Effector memory CD8-positive, alpha-beta T cell (primary cell): ENCODE results near the gene SMIM12.
A peak's percentile ranks its signal among the peaks of the same experiment; 100 is the strongest.

Source experiments
- ATAC-seq: fragments of 150-1000 bp; cut with Tn5 transposase; replicated peaks from 2 replicates; pipeline ENCODE4 v1.10.0; 2021; ENCODE audit warnings: mild to moderate bottlenecking, moderate library complexity
- DNase-seq, 3 experiments: peaks; one replicate each; pipeline ENCODE4 v3.0.0; 2021
- H3K27ac Mint-ChIP-seq, 2 donors: one replicate each; pipeline ENCODE4 v1.8.0; 2022; ENCODE audit warnings: mild to moderate bottlenecking in 2 of 2, mixed read lengths in 2 of 2, moderate library complexity in 2 of 2
- H3K27me3 Mint-ChIP-seq, 2 donors: one replicate each; pipeline ENCODE4 v1.8.0; 2022; ENCODE audit warnings: mixed read lengths in 2 of 2
- H3K36me3 Mint-ChIP-seq: one replicate; pipeline ENCODE4 v1.8.0; 2022; ENCODE audit warnings: mild to moderate bottlenecking, moderate library complexity, mixed read lengths; ENCODE audit not compliant: insufficient read depth
- H3K4me1 Mint-ChIP-seq, 2 donors: one replicate each; pipeline ENCODE4 v1.8.0; 2022; ENCODE audit warnings: low read depth in 2 of 2, mixed read lengths in 2 of 2
- H3K4me3 Mint-ChIP-seq, 2 donors: one replicate each; pipeline ENCODE4 v1.8.0; 2022; ENCODE audit warnings: mild to moderate bottlenecking in 2 of 2, mixed read lengths in 2 of 2, moderate library complexity in 2 of 2
- H3K9me3 Mint-ChIP-seq, 2 donors: one replicate each; pipeline ENCODE4 v1.8.0; 2022; ENCODE audit warnings: mixed read lengths in 2 of 2

Gene SMIM12

DNA sequence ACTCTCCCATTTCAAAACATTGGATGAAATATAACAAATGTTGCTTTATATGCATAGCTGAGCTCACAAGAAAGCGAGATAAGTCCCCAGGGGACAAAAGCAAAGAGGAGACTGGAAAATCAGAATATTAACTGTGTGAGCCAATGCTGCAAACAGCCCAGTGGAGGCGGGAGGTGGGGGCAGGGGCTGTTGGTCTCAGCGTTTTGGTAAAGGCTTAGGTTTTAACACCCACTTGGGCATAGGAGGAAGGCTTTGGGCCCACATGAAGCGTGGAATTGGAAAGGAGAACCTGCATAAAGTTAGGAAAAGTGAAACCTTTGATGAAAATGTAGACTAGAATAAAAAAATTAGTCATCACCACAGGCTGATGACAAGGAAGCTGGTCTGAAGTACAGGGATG, 30.2 kb upstream of the SMIM12 start:
- Mint-ChIP-seq H3K27me3 (peaks cover 47 to 56% of the 10 kb centered on the region in 2 donors), H3K27ac (no peak overlapping the region), H3K4me1 (peaks cover 4 to 5% of the 10 kb centered on the region in 2 donors), H3K36me3 (no peaks in the 10 kb centered on the region), H3K4me3 (no peak overlapping the region), H3K9me3 (peaks cover 4 to 8% of the 10 kb centered on the region in 2 donors)
- no peak for ATAC-seq
- DNase-seq = no peak

DNA sequence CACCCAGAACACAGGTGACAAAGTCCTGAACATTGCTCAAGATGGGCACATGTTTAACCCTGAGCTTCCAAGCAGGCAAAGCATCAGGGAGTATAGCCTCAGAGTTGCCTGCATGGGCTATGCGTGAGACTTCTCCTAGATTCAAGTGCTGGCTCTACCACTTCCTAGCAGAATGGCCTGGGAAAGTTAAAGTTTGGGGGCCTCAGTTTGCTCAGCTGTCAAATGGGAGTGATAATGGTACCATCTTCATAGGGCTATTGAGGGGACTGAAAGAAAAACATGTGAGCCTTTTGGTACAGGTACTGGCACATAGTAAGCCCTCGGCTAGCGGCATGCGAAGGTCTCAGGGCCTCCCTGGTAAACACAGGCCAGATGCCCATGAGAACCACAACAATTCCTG, 28.0 kb upstream of the SMIM12 start:
- Mint-ChIP-seq H3K27ac (no peak overlapping the region), H3K4me1 (peaks cover 4 to 5% of the 10 kb centered on the region in 2 donors), H3K4me3 (no peak overlapping the region), H3K27me3 (peaks cover 60 to 73% of the 10 kb centered on the region in 2 donors), H3K9me3 (peaks cover 4 to 8% of the 10 kb centered on the region in 2 donors), H3K36me3 (no peaks in the 10 kb centered on the region)
- no peak for ATAC-seq
- DNase-seq = no peak

DNA sequence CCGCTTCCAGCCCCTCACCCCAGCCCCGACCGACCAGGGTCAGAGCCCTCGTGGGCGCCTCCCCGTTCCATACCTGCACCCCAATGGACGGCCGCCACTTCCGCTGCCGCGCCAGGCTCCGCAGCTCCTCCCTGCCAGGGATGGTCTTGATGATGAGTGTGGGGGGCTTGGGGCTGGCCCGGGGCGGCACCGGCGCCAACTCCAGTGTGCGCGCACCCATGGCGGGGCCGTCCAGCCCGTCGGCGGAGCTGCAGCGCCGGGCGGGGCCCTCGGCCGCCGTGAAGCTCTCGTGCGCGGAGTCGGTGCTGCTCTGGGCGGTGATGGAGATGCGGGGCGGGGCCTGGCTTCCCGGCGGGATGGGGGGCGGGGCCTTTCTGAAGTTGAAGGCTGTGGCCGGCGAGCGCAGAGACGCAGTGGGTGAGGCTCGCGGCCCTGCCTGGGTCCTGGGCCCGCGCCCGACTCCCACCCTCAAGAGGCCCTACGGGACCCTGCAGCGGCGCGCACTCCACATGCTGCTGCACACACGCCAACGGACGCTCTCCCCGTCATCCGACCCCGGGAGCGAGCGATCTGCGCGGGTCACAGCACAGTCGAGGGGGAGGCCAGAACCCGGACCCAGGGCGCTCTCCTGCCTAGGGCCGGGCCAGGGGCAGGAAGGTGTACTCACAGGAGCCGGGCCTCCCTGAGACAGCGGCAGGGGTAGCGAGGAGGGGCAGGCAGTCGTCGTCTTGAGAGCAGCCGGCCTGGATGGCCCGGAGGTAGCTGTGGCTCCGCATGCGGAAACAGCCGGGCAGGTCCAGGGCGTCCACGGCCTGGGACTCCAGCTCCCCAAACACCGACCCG, 26.1 kb upstream of the SMIM12 start:
- peak; percentile 78 for ATAC-seq
- H3K4me1 Mint-ChIP-seq = peaks cover 4 to 5% of the 10 kb centered on the region in 2 donors
- H3K9me3 Mint-ChIP-seq = no peaks in the 10 kb centered on the region
- H3K36me3 Mint-ChIP-seq = no peaks in the 10 kb centered on the region
- no peak overlapping the region for H3K27ac Mint-ChIP-seq
- H3K4me3 Mint-ChIP-seq = peak overlapping the region; percentile 72 to 81
- peaks cover 53 to 66% of the 10 kb centered on the region in 2 donors for H3K27me3 Mint-ChIP-seq
- peak in 1 of 3 experiments; percentile 14 for DNase-seq

DNA sequence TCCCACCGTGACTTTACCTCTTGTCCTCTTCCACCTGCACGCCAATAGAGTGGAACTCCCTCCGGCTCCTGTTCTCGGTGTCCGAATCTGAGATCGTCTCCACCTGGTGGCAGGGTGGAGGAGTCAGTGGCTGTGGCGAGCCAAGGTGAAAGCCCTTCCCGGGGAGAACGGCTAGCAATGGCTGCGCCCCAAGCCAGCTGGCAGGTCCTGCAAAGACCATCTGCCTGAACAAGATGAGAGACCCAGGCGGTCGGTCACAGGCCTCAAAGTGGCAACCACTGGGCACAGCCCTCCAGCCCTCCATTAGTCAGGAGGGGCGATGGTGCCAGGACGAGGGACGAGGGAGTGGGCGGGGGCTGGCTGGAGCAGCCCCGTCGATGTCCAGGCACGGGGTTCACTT, 25.4 kb upstream of the SMIM12 start:
- Mint-ChIP-seq H3K4me3 (peak overlapping the region; percentile 72 to 81), H3K4me1 (peaks cover 4 to 5% of the 10 kb centered on the region in 2 donors), H3K27ac (no peak overlapping the region), H3K36me3 (no peaks in the 10 kb centered on the region), H3K9me3 (no peaks in the 10 kb centered on the region), H3K27me3 (peaks cover 53 to 63% of the 10 kb centered on the region in 2 donors)
- no peak for DNase-seq
- ATAC-seq = peak; percentile 9

DNA sequence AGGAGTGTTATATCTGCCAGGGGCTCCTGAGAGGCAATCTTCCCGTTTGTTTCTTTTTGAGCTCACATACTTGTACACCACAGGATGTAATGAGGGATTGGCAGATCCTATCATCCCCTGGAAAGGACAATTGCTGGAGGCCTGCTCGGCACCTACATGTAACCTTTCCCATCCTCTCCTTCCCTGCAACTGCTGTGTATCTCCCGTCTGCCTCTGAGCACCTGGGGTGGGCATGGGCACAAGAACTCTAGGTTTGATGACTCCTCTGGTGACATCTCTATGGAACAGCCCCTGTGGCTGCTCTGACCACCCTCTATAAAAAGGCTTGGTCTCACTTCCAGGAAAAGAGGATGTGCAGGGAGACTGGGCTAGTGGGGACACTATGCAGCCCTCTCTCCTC, 25.0 kb upstream of the SMIM12 start:
- peaks cover 4 to 5% of the 10 kb centered on the region in 2 donors for H3K4me1 Mint-ChIP-seq
- H3K36me3 Mint-ChIP-seq = no peaks in the 10 kb centered on the region
- DNase-seq (no peak), ATAC-seq (no peak)
- no peaks in the 10 kb centered on the region for H3K9me3 Mint-ChIP-seq
- H3K27me3 Mint-ChIP-seq = peaks cover 49 to 59% of the 10 kb centered on the region in 2 donors
- peak overlapping the region; percentile 72 to 81 for H3K4me3 Mint-ChIP-seq
- H3K27ac Mint-ChIP-seq = no peak overlapping the region

DNA sequence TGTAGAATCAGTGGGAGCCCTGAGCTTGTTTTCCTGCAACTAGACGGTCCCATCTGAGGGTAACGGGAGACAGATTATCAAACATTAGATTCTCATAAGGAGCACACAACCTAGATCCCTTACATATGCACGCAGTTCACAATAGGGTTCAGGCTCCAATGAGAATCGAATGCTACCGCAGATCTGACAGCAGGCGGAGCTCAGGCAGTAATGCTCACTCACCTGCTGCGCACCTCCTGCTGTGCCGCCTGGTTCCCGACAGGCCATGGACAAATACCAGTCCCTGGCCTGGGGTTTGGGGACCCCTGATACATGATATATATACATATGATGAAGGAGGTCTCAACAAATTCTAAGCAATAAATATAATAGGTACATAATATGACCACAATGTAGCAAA, 19.7 kb upstream of the SMIM12 start:
- H3K4me3 Mint-ChIP-seq = no peak overlapping the region
- H3K4me1 Mint-ChIP-seq = no peaks in the 10 kb centered on the region
- H3K9me3 Mint-ChIP-seq = no peaks in the 10 kb centered on the region
- DNase-seq = no peak
- H3K36me3 Mint-ChIP-seq = no peaks in the 10 kb centered on the region
- no peak overlapping the region for H3K27ac Mint-ChIP-seq
- no peak for ATAC-seq
- H3K27me3 Mint-ChIP-seq = peaks cover 47 to 49% of the 10 kb centered on the region in 2 donors

DNA sequence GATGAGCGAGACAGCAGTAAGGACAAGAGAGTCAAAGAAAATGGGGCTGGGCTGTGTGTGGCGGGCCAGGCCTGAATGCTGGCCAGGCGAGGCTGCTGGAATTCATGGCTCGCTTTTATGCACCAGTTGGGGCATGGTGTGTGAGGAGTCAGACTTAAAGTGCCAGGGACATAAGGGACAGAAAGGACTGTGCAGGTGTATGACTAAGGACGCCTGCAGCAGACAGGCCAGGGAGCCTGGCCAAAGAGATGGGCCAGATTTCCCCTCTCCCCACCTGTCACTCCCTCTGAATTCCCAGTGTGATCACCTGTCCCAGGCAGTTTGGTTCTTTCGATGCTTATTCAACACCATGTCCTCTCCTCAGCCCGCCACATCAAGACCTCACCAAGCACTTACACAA, 16.9 kb upstream of the SMIM12 start:
- Mint-ChIP-seq H3K27ac (no peak overlapping the region), H3K4me1 (peaks cover 0 to 1% of the 10 kb centered on the region in 2 donors), H3K4me3 (no peak overlapping the region), H3K9me3 (no peaks in the 10 kb centered on the region), H3K27me3 (peaks cover 56 to 60% of the 10 kb centered on the region in 2 donors), H3K36me3 (no peaks in the 10 kb centered on the region)
- ATAC-seq (no peak), DNase-seq (no peak)

DNA sequence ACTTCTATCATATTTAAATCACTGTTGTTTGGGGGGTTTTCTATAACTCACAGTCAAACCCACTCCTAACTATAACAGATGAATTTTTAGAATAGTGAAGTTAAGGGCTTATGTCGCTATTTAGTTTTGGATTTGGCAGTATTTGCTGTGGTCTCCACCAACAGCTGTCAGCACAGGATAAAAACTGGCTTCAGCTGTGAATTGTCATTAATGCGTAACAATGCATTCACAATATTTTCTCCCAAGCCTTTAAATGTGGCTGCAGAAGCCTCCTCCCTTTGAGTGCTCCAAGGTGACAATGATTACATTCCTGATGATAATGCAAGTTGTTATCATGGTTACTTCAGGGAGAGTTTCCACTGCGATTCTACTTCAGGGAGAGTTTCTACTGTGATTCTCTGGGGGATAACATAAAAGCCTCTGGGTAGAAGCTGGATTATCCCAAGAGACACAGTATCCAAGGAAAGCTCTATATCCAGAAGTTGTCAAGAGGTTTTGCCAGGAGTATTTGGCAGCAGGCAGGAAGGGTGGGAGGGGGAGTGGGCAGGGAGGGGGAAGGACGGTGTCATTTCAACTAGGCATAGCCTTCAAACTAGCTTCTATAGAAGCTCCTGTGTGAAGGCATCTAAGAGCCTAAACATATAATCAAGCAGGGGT, 14.9 kb upstream of the SMIM12 start:
- Mint-ChIP-seq H3K4me3 (no peak overlapping the region), H3K9me3 (no peaks in the 10 kb centered on the region), H3K27me3 (peaks cover 61 to 70% of the 10 kb centered on the region in 2 donors), H3K36me3 (no peaks in the 10 kb centered on the region), H3K4me1 (peaks cover 0 to 3% of the 10 kb centered on the region in 2 donors), H3K27ac (no peak overlapping the region)
- ATAC-seq (no peak), DNase-seq (no peak)

DNA sequence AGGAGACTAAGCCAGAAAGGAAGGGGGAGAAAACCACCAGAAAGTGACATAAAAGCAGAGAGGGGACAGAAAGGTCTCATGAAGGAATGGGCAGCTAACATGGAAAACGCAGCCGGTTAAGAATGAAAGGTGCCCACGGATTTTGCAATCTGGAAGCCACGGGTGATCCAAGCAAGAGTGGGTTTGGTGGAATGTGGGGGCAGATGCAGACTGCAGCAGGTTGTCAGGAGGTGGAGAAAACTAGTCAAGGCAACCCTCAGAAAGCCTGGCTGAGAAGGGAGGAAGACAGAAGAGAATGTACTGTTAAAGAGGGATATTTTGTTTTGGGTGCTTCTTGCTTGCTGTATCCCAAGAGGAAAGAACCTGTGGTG, 12.6 kb upstream of the SMIM12 start:
- no peak overlapping the region for H3K27ac Mint-ChIP-seq
- H3K4me1 Mint-ChIP-seq = peaks cover 0 to 8% of the 10 kb centered on the region in 2 donors
- ATAC-seq (no peak), DNase-seq (no peak)
- H3K9me3 Mint-ChIP-seq = no peaks in the 10 kb centered on the region
- no peak overlapping the region for H3K4me3 Mint-ChIP-seq
- peaks cover 4% of the 10 kb centered on the region for H3K36me3 Mint-ChIP-seq
- peaks cover 54 to 64% of the 10 kb centered on the region in 2 donors for H3K27me3 Mint-ChIP-seq

DNA sequence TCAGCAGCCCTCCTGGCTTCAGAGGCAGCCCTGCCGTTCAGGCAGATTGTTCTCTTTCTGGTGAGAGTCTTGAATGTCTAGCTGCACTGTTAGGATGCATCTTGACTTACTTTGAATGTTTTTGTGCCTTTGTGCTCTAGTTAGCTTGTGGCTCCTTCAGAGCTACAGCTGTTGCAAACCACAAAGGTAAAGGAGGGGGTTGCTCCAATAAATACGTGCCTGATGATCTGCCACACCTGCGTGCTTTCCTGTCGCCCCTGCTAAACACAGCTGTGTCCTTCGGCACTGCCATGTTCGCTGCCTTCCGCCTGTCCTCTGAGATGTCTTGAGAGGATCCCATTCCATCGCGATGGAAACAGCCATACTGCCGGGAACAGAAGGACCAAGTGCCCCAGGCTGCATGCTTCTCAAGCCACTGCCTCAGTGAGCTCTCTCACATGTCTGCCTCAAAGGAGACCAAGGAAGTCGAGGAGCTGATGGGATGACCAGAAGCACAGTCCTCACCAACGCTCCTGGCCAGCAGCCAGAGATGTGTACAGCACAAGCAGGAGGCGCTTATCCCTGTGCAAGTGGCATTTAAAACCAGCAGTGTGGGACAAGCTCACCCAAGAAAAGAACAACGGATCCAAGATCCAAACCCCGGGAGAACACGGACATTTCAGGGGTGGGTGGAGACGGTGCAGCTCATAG, 12.0 kb upstream of the SMIM12 start:
- H3K27ac Mint-ChIP-seq = no peak overlapping the region
- no peaks in the 10 kb centered on the region for H3K9me3 Mint-ChIP-seq
- DNase-seq = no peak
- peaks cover 4% of the 10 kb centered on the region for H3K36me3 Mint-ChIP-seq
- no peak for ATAC-seq
- no peak overlapping the region for H3K4me3 Mint-ChIP-seq
- peaks cover 49 to 58% of the 10 kb centered on the region in 2 donors for H3K27me3 Mint-ChIP-seq
- H3K4me1 Mint-ChIP-seq = peaks cover 0 to 11% of the 10 kb centered on the region in 2 donors

DNA sequence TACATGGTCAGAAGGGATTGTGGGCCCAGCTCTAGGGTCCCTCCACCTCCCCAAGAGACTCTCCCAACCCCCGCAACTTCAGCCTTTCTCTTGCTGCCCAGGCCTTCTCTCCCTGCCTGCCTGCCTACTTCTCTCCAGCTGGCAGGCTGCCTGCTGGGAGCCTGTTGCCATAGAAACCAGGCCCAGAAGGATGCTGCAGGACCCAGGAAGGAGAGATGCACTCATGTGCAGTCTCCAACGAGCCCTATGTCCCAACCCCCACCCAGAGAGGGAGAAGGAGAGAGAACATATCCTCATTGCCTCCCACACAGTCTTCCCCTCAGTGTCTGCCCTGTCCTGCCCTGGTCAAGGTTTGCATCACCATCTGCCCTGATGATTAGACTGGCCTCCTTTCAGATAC, 10.8 kb upstream of the SMIM12 start:
- Mint-ChIP-seq H3K4me1 (peaks cover 0 to 13% of the 10 kb centered on the region in 2 donors), H3K27ac (no peak overlapping the region), H3K27me3 (peaks cover 37 to 46% of the 10 kb centered on the region in 2 donors), H3K4me3 (no peak overlapping the region), H3K36me3 (peaks cover 15% of the 10 kb centered on the region), H3K9me3 (no peaks in the 10 kb centered on the region)
- ATAC-seq = no peak
- no peak for DNase-seq

DNA sequence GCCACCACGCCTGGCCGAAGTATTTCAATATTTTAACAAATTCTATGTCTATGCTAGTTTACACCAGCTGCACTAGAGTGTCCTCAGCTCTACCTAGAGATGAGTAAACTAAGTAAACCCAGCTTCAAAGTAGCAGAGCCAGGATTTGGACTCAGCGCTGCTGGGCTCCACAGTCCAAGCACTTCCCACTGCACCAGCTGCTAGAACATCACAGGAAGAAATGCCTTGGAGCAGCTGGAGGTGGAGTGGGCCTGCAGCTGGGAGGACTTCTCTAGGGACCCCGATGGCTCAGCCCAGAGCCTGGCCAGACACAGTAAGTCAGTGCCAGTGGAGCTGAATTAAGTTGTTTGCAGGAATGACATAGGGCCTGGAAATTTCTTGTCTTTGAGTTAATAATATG, 10.2 kb upstream of the SMIM12 start:
- H3K4me1 Mint-ChIP-seq = peaks cover 6 to 18% of the 10 kb centered on the region in 2 donors
- no peak overlapping the region for H3K4me3 Mint-ChIP-seq
- no peak for ATAC-seq
- no peaks in the 10 kb centered on the region for H3K9me3 Mint-ChIP-seq
- H3K27me3 Mint-ChIP-seq = peaks cover 31 to 40% of the 10 kb centered on the region in 2 donors
- no peak for DNase-seq
- no peak overlapping the region for H3K27ac Mint-ChIP-seq
- peaks cover 17% of the 10 kb centered on the region for H3K36me3 Mint-ChIP-seq

DNA sequence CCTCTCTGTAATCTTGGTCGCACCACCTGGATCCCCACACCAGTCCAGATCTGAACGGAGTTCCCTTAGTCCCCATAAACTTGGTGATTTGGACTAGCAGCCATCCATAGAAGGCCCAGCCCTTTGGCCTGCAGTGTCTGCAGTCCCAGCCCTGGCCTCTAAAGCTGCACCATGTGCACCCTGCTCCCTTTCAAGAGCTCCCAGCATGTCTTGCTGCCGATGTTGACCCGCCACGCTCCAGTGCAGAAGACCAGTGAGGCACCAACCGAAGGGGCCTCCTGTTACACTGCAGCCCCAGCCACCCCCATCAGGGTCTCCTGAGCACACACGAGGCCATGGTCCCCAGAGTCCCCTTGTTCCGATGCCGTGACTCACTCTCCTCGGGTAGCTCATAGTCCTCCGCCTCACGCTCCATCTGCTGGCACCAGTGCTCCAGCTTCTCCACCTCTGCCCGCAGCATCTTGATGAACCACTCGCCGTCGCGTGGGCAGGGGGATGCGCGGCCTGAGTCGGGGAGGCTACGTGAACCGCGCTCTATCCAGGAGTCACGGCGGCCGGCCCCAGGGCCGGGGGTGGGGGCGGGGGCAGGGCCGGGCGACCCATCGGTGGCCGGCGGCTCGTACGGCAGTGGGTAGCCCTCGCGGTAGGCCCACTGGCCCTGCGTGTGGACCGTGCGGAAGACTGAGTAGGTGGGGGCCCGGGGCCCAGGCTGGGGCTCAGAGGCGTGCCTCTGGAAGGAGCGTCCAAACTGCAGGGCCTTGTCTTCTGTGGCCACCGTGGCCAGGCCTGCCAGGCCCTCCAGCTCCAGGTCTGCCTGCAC, 8.9 kb upstream of the SMIM12 start:
- Mint-ChIP-seq H3K4me1 (peaks cover 19 to 26% of the 10 kb centered on the region in 2 donors), H3K36me3 (peaks cover 18% of the 10 kb centered on the region), H3K9me3 (peaks cover 0 to under 1% of the 10 kb centered on the region in 2 donors), H3K4me3 (peak overlapping the region; percentile 80 to 83), H3K27ac (peak overlapping the region in 1 of 2 donors; percentile 52), H3K27me3 (peaks cover 25 to 30% of the 10 kb centered on the region in 2 donors)
- ATAC-seq = no peak
- no peak for DNase-seq
